Measurements from ENCODE around the gene AGPS. TPM values are rescaled to one million over a fixed set of nuclear protein-coding genes. Genes with fewer than 3 reads are reported as not detected.

AGPS gene
- total and polyA plus RNA-seq, 3 donors from 2014 or later: 36.7 to 73.4 (median 55.7) TPM

DNA sequence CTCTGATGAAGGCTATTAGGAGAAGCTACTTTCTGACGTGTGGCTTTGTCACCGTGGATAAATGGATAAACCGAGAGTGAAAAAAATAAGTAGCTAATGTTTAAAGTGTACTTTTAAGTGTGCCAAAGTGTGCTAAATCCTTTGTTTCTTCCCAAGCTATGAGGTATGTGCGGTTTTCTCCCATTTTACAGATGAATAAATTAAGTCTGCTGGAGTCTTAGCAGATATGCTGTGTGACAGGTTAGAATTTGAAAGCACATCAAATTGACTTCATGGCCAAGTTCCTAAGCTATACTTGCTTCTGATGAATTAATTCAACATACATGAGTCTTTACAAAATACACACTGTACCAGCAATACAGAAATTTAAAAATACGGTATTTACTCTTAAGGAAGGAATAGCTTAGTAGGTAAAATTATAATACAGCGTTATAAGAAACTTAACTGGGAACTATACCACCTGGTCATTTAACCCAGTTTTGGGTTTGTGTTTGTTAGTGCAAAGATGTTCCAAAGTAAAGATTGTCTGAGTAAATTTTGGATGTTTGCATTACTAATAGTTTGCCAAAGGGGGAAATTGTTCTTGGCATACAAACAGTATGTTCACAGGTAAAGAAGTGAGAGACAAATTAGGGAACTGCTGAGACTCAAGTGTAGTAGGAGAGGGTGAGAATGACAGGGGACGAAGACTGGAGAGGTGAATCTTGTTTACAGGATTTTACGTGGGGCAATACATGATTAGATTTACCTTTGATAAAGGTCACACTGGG, 1.4 kb downstream of the AGPS start:
- intact Hi-C loops (cut with DNase I; ENCODE audit: low total_unique reads): no loop called here
- Histone ChIP-seq H3K9me3 (no peaks in the 10 kb centered on the region), H3K4me1 (no peaks in the 10 kb centered on the region), H3K36me3 (ENCODE audit: low read depth, missing control alignments) (no peaks in the 10 kb centered on the region), H3K27ac (no peak overlapping the region), H3K4me3 (no peak overlapping the region), H3K27me3 (no peaks in the 10 kb centered on the region)
- no peak for TF ChIP-seq POLR2A (IDR thresholded peaks at IDR 0.05)
- no peak for DNase-seq
- 60% methylated on average over 8 of the region's 8 CpGs for WGBS, 2 donors

- TF ChIP-seq, protein P1, sequence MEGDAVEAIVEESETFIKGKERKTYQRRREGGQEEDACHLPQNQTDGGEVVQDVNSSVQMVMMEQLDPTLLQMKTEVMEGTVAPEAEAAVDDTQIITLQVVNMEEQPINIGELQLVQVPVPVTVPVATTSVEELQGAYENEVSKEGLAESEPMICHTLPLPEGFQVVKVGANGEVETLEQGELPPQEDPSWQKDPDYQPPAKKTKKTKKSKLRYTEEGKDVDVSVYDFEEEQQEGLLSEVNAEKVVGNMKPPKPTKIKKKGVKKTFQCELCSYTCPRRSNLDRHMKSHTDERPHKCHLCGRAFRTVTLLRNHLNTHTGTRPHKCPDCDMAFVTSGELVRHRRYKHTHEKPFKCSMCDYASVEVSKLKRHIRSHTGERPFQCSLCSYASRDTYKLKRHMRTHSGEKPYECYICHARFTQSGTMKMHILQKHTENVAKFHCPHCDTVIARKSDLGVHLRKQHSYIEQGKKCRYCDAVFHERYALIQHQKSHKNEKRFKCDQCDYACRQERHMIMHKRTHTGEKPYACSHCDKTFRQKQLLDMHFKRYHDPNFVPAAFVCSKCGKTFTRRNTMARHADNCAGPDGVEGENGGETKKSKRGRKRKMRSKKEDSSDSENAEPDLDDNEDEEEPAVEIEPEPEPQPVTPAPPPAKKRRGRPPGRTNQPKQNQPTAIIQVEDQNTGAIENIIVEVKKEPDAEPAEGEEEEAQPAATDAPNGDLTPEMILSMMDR (IDR thresholded peaks at IDR 0.05): no peak
- no peak for TF ChIP-seq POLR2A (IDR thresholded peaks at IDR 0.05)
- WGBS, 2 donors: 70 to 82% methylated on average over 3 of the region's 3 CpGs
- Histone ChIP-seq H3K36me3 (ENCODE audit: low read depth, missing control alignments) (no peaks in the 10 kb centered on the region), H3K27ac (no peak overlapping the region), H3K9me3 (no peaks in the 10 kb centered on the region), H3K4me3 (no peak overlapping the region), H3K27me3 (no peaks in the 10 kb centered on the region), H3K4me1 (no peaks in the 10 kb centered on the region)
- DNase-seq: no peak
- intact Hi-C loops (cut with DNase I; ENCODE audit: low total_unique reads): no loop called here
These were observed 2.0 kb downstream of the AGPS start for GRCh38 chr2:177394594-177394973.

DNA sequence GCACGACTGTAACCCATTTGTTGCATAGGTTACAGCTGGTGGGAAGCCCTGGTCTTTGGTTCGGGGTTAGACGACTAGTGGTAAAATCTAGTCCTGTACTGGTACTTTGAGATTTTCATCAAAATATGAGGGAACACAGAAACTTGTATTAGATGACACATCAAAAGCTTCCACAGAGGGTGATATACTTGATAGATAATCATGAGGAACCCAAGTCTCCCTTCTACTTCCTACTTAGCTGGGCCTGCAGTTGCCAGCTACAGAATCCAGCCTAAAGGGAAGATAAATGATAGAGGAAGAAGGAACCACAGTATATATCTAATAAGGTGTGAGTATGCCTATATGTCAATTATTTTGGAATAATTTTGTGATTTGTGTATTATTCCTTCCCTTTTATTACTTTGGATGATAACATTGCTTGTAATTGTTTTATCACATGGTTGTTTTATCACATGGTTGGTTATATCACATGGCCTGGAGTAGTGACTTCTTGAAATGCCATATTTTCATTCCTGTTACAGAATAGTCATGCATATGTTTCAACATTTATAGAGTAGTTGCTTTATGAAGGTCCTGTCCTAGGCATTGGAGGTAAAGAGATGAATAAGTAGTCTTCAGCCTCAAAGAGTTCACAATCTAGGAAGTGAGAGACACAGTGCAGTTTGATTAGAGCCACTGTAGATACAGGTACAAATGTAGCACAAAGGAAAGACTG, 2.9 kb downstream of the AGPS start:
- Histone ChIP-seq H3K36me3 (ENCODE audit: low read depth, missing control alignments) (no peaks in the 10 kb centered on the region), H3K4me3 (no peak overlapping the region), H3K9me3 (no peaks in the 10 kb centered on the region), H3K27ac (no peak overlapping the region), H3K27me3 (no peaks in the 10 kb centered on the region), H3K4me1 (no peaks in the 10 kb centered on the region)
- DNase-seq: no peak
- intact Hi-C loops (cut with DNase I; ENCODE audit: low total_unique reads): no loop called here
- 83 to 93% methylated on average over 3 of the region's 3 CpGs for WGBS, 2 donors
- TF ChIP-seq POLR2A (IDR thresholded peaks at IDR 0.05): no peak
- TF ChIP-seq, protein P1 (IDR thresholded peaks at IDR 0.05): no peak

- Histone ChIP-seq H3K27ac (no peak overlapping the region), H3K27me3 (no peaks in the 10 kb centered on the region), H3K4me3 (no peak overlapping the region), H3K36me3 (ENCODE audit: low read depth, missing control alignments) (no peaks in the 10 kb centered on the region), H3K4me1 (no peaks in the 10 kb centered on the region), H3K9me3 (no peaks in the 10 kb centered on the region)
- DNase-seq: no peak
- no peak for TF ChIP-seq POLR2A (IDR thresholded peaks at IDR 0.05)
- TF ChIP-seq, protein P1 (IDR thresholded peaks at IDR 0.05): no peak
- 89 to 94% methylated on average over 10 of the region's 10 CpGs for WGBS, 2 donors
- intact Hi-C loops (cut with DNase I; ENCODE audit: low total_unique reads): no loop called here
These were observed 4.3 kb downstream of the AGPS start for GRCh38 chr2:177396703-177397460.
